HFFc6 (cell line): ENCODE measurements around the gene GNG7. TPM values are rescaled to one million over a fixed set of nuclear protein-coding genes. Genes with fewer than 3 reads are reported as not detected.
A peak's percentile ranks its signal among the peaks of the same experiment; 100 is the strongest.

ENCODE experiments used
- DNase-seq: peaks from one replicate; pipeline ENCODE4 v3.0.0-alpha.2; 2018
- H3K27ac Mint-ChIP-seq: 2 replicates; pipeline ENCODE4 v1.8.0; 2020; ENCODE audit warnings: mild to moderate bottlenecking, mixed read lengths
- H3K27me3 Mint-ChIP-seq: 2 replicates; pipeline ENCODE4 v1.8.0; 2021; ENCODE audit warnings: mild to moderate bottlenecking, moderate library complexity, mixed read lengths; ENCODE audit not compliant: insufficient read depth
- H3K36me3 Mint-ChIP-seq: 2 replicates; pipeline ENCODE4 v1.8.0; 2021; ENCODE audit warnings: low read depth, mixed read lengths
- H3K4me1 Mint-ChIP-seq: 2 replicates; pipeline ENCODE4 v1.8.0; 2020; ENCODE audit warnings: low read depth, mixed read lengths
- H3K4me3 Mint-ChIP-seq: 2 replicates; pipeline ENCODE4 v1.8.0; 2020; ENCODE audit warnings: mild to moderate bottlenecking, moderate library complexity, mixed read lengths
- H3K9me3 Mint-ChIP-seq: 2 replicates; pipeline ENCODE4 v1.8.0; 2020; ENCODE audit warnings: mild to moderate bottlenecking, mixed read lengths
- total RNA-seq, 6 experiments: library from RNA; stranded (reverse); fragmentation: NEBNext Ultra II Directional; extraction: Animal tissue kit (Norgen Biotek cat#: 25700); gene quantifications; 2 replicates in 1 of 6; 3 replicates in 5 of 6; pipeline ENCODE4 v1.2.3, GENCODE V29; 2021
- TF ChIP-seq, protein P1 (sequence below): fragments of 200-600 bp; sonication (generic); IDR thresholded peaks from 2 replicates; pipeline ENCODE4 v1.5.0; 2021; ENCODE audit warnings: antibody characterized with exemption, mild to moderate bottlenecking

Gene GNG7
- total RNA-seq, 6 experiments from 2014 or later: 0.09 to 0.29 (median 0.11) TPM; not detected in 1

DNA sequence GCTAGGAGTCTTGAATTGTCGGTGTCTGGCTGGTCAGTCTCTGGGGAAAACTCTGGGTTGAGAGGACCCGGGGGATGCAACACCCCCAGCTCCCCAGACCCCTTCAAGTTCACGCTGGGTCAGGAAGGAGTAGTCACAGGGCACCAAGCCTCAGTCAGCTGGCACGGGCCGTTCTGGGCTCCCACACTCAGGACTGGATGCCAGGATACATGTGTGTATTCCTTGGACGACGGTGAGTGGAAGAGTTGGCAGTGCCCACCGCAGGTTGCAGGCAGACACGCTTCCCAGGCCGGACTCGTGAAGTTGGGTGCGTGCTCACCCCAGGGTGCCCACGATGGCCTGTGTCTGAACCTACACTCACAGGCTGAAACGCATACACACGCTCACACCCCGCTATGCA, 221.0 kb downstream of the GNG7 start:
- Mint-ChIP-seq H3K36me3 (peaks cover 22% of the 10 kb centered on the region), H3K27ac (no peak overlapping the region), H3K4me1 (no peaks in the 10 kb centered on the region), H3K27me3 (peaks cover 18% of the 10 kb centered on the region), H3K4me3 (no peak overlapping the region), H3K9me3 (peaks cover 3% of the 10 kb centered on the region)
- TF ChIP-seq, protein P1, sequence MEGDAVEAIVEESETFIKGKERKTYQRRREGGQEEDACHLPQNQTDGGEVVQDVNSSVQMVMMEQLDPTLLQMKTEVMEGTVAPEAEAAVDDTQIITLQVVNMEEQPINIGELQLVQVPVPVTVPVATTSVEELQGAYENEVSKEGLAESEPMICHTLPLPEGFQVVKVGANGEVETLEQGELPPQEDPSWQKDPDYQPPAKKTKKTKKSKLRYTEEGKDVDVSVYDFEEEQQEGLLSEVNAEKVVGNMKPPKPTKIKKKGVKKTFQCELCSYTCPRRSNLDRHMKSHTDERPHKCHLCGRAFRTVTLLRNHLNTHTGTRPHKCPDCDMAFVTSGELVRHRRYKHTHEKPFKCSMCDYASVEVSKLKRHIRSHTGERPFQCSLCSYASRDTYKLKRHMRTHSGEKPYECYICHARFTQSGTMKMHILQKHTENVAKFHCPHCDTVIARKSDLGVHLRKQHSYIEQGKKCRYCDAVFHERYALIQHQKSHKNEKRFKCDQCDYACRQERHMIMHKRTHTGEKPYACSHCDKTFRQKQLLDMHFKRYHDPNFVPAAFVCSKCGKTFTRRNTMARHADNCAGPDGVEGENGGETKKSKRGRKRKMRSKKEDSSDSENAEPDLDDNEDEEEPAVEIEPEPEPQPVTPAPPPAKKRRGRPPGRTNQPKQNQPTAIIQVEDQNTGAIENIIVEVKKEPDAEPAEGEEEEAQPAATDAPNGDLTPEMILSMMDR: no peak
- DNase-seq: no peak

GRCh38 chr19:2479556-2480194, 222.8 kb downstream of the GNG7 start:
- DNase-seq: peak; percentile 15
- Mint-ChIP-seq H3K9me3 (peaks cover 9% of the 10 kb centered on the region), H3K4me3 (peak overlapping the region; percentile 34), H3K27ac (peak overlapping the region; percentile 36; the same call in 1 of the 2 replicates), H3K4me1 (no peaks in the 10 kb centered on the region), H3K27me3 (peaks cover 25% of the 10 kb centered on the region), H3K36me3 (peaks cover 23% of the 10 kb centered on the region)
- TF ChIP-seq, protein P1: no peak

- peaks cover 23% of the 10 kb centered on the region for H3K27me3 Mint-ChIP-seq
- no peaks in the 10 kb centered on the region for H3K4me1 Mint-ChIP-seq
- H3K36me3 Mint-ChIP-seq: peaks cover 23% of the 10 kb centered on the region
- peak overlapping the region; percentile 99 for H3K4me3 Mint-ChIP-seq
- H3K9me3 Mint-ChIP-seq: peaks cover 9% of the 10 kb centered on the region
- DNase-seq: peak; percentile 68
- H3K27ac Mint-ChIP-seq: peak overlapping the region; percentile 92
- TF ChIP-seq, protein P1: no peak
Measured at GRCh38 chr19:2478756-2479555, 223.5 kb downstream of the GNG7 start.

- DNase-seq: peak; percentile 60
- Mint-ChIP-seq H3K27me3 (peaks cover 23% of the 10 kb centered on the region), H3K4me1 (no peaks in the 10 kb centered on the region), H3K4me3 (peak overlapping the region; percentile 99), H3K27ac (peak overlapping the region; percentile 92), H3K9me3 (peaks cover 9% of the 10 kb centered on the region), H3K36me3 (peaks cover 23% of the 10 kb centered on the region)
- TF ChIP-seq, protein P1: peak; percentile 46
Measured at GRCh38 chr19:2478278-2478755, 224.2 kb downstream of the GNG7 start.

- Mint-ChIP-seq H3K27ac (peak overlapping the region; percentile 92), H3K27me3 (peaks cover 23% of the 10 kb centered on the region), H3K36me3 (peaks cover 23% of the 10 kb centered on the region), H3K9me3 (peaks cover 9% of the 10 kb centered on the region), H3K4me1 (no peaks in the 10 kb centered on the region), H3K4me3 (peak overlapping the region; percentile 99)
- TF ChIP-seq, protein P1: no peak
- DNase-seq: peak; percentile 17
Measured at GRCh38 chr19:2477732-2478191, 224.7 kb downstream of the GNG7 start.
